ENCODE results near the gene PTPRG. TPM values are rescaled to one million over a fixed set of nuclear protein-coding genes. Genes with fewer than 3 reads are reported as not detected.

The PTPRG gene
- total RNA-seq, 1 donor from 2014 or later, result 44.3 TPM

DNA sequence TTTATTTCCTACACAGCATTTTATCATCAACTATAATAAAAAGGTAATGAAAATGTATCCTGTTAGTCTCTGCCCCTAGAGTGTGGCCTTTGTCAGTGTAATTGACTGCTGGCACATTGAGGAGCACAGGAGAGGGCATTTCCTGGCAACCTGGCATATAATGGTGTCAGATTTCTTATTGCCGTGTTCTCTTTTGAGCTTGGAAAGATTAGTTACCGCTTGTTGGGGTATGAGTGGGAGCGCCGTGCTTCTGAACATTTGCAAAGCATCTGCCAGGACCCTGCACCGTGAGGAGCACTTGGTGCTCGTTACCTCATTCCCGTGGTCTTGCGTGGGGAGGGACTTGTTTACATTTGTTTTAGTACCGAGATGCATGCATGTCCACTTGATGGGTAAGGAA is 124.4 kb downstream of the PTPRG start:
- H3K4me3 Mint-ChIP-seq (ENCODE audit: low read depth), result no peak overlapping the region
- no peak for DNase-seq (ENCODE audit: low spot score, unreplicated experiment)
- H3K27me3 Mint-ChIP-seq, result no peaks in the 10 kb centered on the region
- no peaks in the 10 kb centered on the region for H3K36me3 Mint-ChIP-seq (ENCODE audit: insufficient read depth)
- TF ChIP-seq, protein P1, sequence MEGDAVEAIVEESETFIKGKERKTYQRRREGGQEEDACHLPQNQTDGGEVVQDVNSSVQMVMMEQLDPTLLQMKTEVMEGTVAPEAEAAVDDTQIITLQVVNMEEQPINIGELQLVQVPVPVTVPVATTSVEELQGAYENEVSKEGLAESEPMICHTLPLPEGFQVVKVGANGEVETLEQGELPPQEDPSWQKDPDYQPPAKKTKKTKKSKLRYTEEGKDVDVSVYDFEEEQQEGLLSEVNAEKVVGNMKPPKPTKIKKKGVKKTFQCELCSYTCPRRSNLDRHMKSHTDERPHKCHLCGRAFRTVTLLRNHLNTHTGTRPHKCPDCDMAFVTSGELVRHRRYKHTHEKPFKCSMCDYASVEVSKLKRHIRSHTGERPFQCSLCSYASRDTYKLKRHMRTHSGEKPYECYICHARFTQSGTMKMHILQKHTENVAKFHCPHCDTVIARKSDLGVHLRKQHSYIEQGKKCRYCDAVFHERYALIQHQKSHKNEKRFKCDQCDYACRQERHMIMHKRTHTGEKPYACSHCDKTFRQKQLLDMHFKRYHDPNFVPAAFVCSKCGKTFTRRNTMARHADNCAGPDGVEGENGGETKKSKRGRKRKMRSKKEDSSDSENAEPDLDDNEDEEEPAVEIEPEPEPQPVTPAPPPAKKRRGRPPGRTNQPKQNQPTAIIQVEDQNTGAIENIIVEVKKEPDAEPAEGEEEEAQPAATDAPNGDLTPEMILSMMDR (IDR thresholded peaks at IDR 0.05; ENCODE audit: unreplicated experiment), result no peak
- no peaks in the 10 kb centered on the region for H3K9me3 Mint-ChIP-seq (ENCODE audit: low read depth)
- no peak overlapping the region for H3K27ac Mint-ChIP-seq
- H3K4me1 Mint-ChIP-seq (ENCODE audit: low read depth), result peaks cover 4% of the 10 kb centered on the region

DNA sequence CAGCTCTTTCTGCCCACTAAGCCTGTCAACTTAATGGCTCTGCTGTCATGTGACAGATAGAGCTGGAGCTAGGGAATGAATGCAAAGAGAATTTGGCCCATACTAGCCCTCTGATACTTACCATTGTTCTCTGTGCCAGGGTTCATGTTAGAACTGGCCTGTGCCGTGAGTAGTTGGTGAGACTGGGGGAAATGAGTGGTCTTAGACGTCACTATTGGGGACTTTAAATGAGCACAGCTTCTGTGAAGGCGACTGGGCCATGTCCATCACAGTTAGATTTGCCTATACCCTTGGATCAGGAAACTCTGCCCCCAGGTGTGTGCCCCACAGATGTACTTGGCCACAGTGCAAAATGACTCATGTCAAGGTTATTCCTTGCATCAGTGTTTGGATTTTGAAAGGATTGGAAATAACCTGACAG is 124.9 kb downstream of the PTPRG start:
- Mint-ChIP-seq H3K4me3 (ENCODE audit: low read depth) (no peak overlapping the region), H3K36me3 (ENCODE audit: insufficient read depth) (no peaks in the 10 kb centered on the region), H3K4me1 (ENCODE audit: low read depth) (peaks cover 4% of the 10 kb centered on the region), H3K27ac (no peak overlapping the region), H3K9me3 (ENCODE audit: low read depth) (no peaks in the 10 kb centered on the region), H3K27me3 (no peaks in the 10 kb centered on the region)
- TF ChIP-seq, protein P1 (IDR thresholded peaks at IDR 0.05; ENCODE audit: unreplicated experiment), result no peak
- DNase-seq (ENCODE audit: low spot score, unreplicated experiment), result no peak

DNA sequence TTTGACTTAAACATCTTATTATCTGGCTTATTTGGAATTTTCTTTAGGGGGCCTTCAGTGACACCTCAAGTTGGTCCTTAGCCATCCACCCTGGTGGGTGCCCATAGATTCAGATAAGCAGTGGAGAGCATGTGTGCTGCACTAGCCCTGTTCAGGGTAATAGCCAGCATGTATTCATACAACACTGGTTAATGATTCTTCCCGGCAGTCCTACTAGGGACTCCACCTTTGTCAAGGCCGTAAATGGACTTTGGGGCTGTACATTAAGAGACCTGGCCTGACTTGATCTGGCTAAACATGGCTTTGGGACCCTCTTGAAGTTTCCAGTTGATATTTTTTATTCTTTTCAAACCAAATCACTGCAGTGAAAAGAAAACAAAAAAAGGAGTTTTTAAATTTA is 125.8 kb downstream of the PTPRG start:
- Mint-ChIP-seq H3K27ac (no peak overlapping the region), H3K27me3 (no peaks in the 10 kb centered on the region), H3K9me3 (ENCODE audit: low read depth) (no peaks in the 10 kb centered on the region), H3K4me1 (ENCODE audit: low read depth) (peaks cover 2% of the 10 kb centered on the region), H3K36me3 (ENCODE audit: insufficient read depth) (no peaks in the 10 kb centered on the region), H3K4me3 (ENCODE audit: low read depth) (no peak overlapping the region)
- TF ChIP-seq, protein P1 (IDR thresholded peaks at IDR 0.05; ENCODE audit: unreplicated experiment), result no peak
- no peak for DNase-seq (ENCODE audit: low spot score, unreplicated experiment)

DNA sequence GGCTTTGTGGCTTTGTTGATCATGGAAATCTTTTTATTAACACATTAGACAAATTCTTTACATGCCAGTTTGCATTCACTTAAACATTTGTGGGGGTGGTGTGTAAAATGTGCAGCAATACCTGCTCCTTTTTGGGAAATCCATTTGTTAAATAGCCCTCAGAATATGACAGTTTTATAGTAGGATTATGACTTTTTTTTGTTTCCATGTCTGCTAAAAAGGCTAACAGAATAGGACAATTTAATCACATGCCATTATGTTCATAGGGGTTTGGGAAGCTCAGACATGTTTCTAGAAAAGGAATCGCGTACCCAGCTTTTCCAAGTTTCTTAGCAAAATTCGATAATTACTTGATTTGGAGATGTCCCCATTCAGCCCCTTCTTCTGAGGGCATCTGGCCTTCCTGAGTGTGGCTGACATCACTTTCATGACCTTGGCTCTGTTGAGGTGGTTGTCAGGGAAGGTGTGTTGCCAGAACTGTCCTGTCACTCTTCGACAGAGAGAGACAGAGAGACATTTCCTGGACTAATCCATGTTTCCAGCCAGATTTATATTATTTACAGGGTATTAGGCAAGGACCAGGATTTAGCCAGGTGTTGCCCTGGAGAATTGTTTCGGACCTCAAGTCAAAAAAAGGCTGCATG is 126.4 kb downstream of the PTPRG start:
- Mint-ChIP-seq H3K27ac (no peak overlapping the region), H3K4me3 (ENCODE audit: low read depth) (no peak overlapping the region), H3K36me3 (ENCODE audit: insufficient read depth) (no peaks in the 10 kb centered on the region), H3K27me3 (no peaks in the 10 kb centered on the region), H3K4me1 (ENCODE audit: low read depth) (peaks cover 2% of the 10 kb centered on the region), H3K9me3 (ENCODE audit: low read depth) (no peaks in the 10 kb centered on the region)
- DNase-seq (ENCODE audit: low spot score, unreplicated experiment), result no peak
- TF ChIP-seq, protein P1 (IDR thresholded peaks at IDR 0.05; ENCODE audit: unreplicated experiment), result no peak

DNA sequence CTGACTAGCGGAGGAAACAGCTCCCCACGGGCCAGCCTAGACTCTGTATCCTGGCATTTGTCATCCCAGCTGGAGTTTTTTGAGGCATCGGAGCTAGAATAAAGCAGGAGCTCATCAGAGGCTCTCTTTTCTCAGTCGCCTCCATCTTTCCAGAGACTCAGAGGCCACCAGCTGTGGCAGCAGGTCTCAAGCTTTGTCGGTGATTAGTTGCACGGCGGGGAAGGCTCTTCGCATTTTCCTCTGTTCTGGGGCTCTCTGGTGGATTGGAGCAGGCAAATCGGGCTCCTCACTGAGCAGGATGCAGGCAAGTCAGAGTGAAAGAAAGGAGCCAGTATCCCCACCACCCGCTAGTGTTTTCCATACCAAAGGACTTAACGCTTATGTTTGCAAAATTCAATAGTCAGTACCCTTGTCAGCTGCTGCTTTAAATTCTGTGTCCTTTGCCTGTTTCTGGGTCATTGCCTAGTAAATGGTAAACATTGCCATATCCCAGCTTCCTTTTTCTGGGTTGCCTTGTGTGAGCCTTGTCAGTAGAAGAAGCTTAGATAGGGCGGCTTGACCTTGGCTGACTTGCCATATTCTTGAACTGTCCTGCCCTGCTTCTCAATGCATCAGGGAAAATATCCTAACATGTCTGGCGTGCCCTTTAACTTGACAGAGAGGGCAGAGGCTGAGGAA is 127.1 kb downstream of the PTPRG start:
- Mint-ChIP-seq H3K36me3 (ENCODE audit: insufficient read depth) (no peaks in the 10 kb centered on the region), H3K27ac (no peak overlapping the region)

More for the DNA sequence above, 127.1 kb downstream of the PTPRG start:
- H3K27me3 Mint-ChIP-seq, result no peaks in the 10 kb centered on the region
- peaks cover 3% of the 10 kb centered on the region for H3K4me1 Mint-ChIP-seq (ENCODE audit: low read depth)
- no peak for DNase-seq (ENCODE audit: low spot score, unreplicated experiment)
- H3K9me3 Mint-ChIP-seq (ENCODE audit: low read depth), result no peaks in the 10 kb centered on the region
- H3K4me3 Mint-ChIP-seq (ENCODE audit: low read depth), result no peak overlapping the region
- TF ChIP-seq, protein P1 (IDR thresholded peaks at IDR 0.05; ENCODE audit: unreplicated experiment), result no peak
